HepG2 (cell line): ENCODE measurements around the gene MYO1C. TPM values are rescaled to one million over a fixed set of nuclear protein-coding genes. Genes with fewer than 3 reads are reported as not detected.

Source experiments
- CREM ChIP-seq, 2 experiments: sonication (generic) in 1 of 2; formaldehyde crosslinking in 1 of 2; IDR thresholded peaks; 2 replicates each; pipeline versions ENCODE4 v1.4.0 to v1.6.1; 2016 to 2020; ENCODE audit warnings: antibody characterized with exemption in 1 of 2, mild to moderate bottlenecking in 1 of 2, missing genetic modification reagents in 1 of 2
- DMAP1 ChIP-seq: IDR thresholded peaks from 2 replicates; pipeline ENCODE4 v1.6.1; 2016
- DR1 ChIP-seq: sonication (generic); formaldehyde crosslinking; IDR thresholded peaks from 2 replicates; pipeline ENCODE4 v1.8.0; 2021; ENCODE audit warnings: mild to moderate bottlenecking, missing genetic modification reagents, inconsistent platforms
- ETV6 ChIP-seq: sonication (generic); formaldehyde crosslinking; conservative IDR thresholded peaks from 2 replicates; pipeline ENCODE4 v1.4.0; 2020; ENCODE audit warnings: missing genetic modification reagents
- FOXP1 ChIP-seq, 2 experiments: fragments of 450-650 bp in 1 of 2; IDR thresholded peaks; 2 replicates each; pipeline ENCODE4 v1.6.1; 2017 to 2018; ENCODE audit warnings: antibody characterized with exemption in 1 of 2
- KAT8 ChIP-seq: IDR thresholded peaks from 2 replicates; pipeline ENCODE4 v1.6.1; 2016; ENCODE audit warnings: missing genetic modification reagents, missing compliant biosample characterization
- MAZ ChIP-seq, 2 experiments: sonication (generic) in 1 of 2; formaldehyde crosslinking in 1 of 2; IDR thresholded peaks; 2 replicates each; pipeline versions ENCODE4 v1.5.0 to v1.6.1; 2012 to 2020; ENCODE audit warnings: low read depth in 2 of 2, mild to moderate bottlenecking in 2 of 2, borderline replicate concordance in 1 of 2, improper control_type of control experiment in 1 of 2, low read length in 1 of 2, missing genetic modification reagents in 1 of 2, moderate library complexity in 1 of 2
- MXI1 ChIP-seq: IDR thresholded peaks from 3 replicates; pipeline ENCODE4 v1.6.1; 2012; ENCODE audit warnings: low read depth, low read length, inconsistent platforms, borderline replicate concordance
- PAF1 ChIP-seq: IDR thresholded peaks from 2 replicates; pipeline ENCODE4 v1.6.1; 2016; ENCODE audit warnings: missing genetic modification reagents, missing compliant biosample characterization
- PHB2 ChIP-seq: fragments of 450-650 bp; IDR thresholded peaks from 2 replicates; pipeline ENCODE4 v1.6.1; 2018; ENCODE audit not compliant: partially characterized antibody
- ZBTB7A ChIP-seq: sonication (generic); formaldehyde crosslinking; IDR thresholded peaks from 2 replicates; pipeline ENCODE4 v1.8.0; 2022; ENCODE audit warnings: mild to moderate bottlenecking, missing genetic modification reagents
- ZNF335 ChIP-seq: sonication (generic); formaldehyde crosslinking; IDR thresholded peaks from 2 replicates; pipeline ENCODE4 v1.4.0; 2020; ENCODE audit warnings: missing genetic modification reagents
- ZNF501 ChIP-seq: sonication (generic); formaldehyde crosslinking; IDR thresholded peaks from 2 replicates; pipeline ENCODE4 v1.5.1; 2020; ENCODE audit warnings: mild to moderate bottlenecking, moderate library complexity, missing genetic modification reagents
- ZNF589 ChIP-seq: sonication (generic); formaldehyde crosslinking; conservative IDR thresholded peaks from 2 replicates; pipeline ENCODE4 v1.8.0; 2022; ENCODE audit warnings: mild to moderate bottlenecking, moderate library complexity, missing genetic modification reagents
- ZNF7 ChIP-seq: IDR thresholded peaks from 2 replicates; pipeline ENCODE4 v1.6.1; 2016; ENCODE audit warnings: missing biosample characterization, missing genetic modification reagents
- ZNF768 ChIP-seq: sonication (generic); formaldehyde crosslinking; IDR thresholded peaks from 2 replicates; pipeline ENCODE4 v1.4.0; 2020; ENCODE audit warnings: missing genetic modification reagents
- polyA plus RNA-seq, 8 experiments: library from polyadenylated mRNA; depleted of rRNA in 3 of 8; stranded (reverse) in 7 of 8; unstranded in 1 of 8; fragments of >200 nt; fragmentation: Illumina TruSeq in 4 of 8; extraction: Trizol in 4 of 8; gene quantifications; 2 replicates each; pipeline versions ENCODE4 v1.2.1 to v1.2.3, GENCODE V29; 2011 to 2016; ENCODE audit warnings: low read depth in 4 of 8, missing spikeins in 1 of 8, mixed read lengths in 1 of 8; ENCODE audit not compliant: insufficient read depth in 1 of 8
- total RNA-seq, 5 experiments: library from RNA; depleted of rRNA; stranded (reverse); fragments of >200 nt; fragmentation: Illumina TruSeq; extraction: Trizol; gene quantifications; 2 replicates each; pipeline ENCODE4 v1.2.3, GENCODE V29; 2016; ENCODE audit warnings: low read depth in 1 of 5
- TF ChIP-seq, protein P1 (sequence below): sonication (generic); formaldehyde crosslinking; IDR thresholded peaks from 2 replicates; pipeline ENCODE4 v1.4.0; 2020; ENCODE audit warnings: mild to moderate bottlenecking, low read depth, missing genetic modification reagents
- TF ChIP-seq, protein P2 (sequence below): sonication (generic); formaldehyde crosslinking; IDR thresholded peaks from 2 replicates; pipeline ENCODE4 v1.4.0; 2020; ENCODE audit warnings: missing genetic modification reagents, borderline replicate concordance
- TF ChIP-seq, protein P3 (sequence below): sonication (generic); formaldehyde crosslinking; IDR thresholded peaks from 2 replicates; pipeline ENCODE4 v1.5.0; 2020; ENCODE audit warnings: missing genetic modification reagents
- TF ChIP-seq, protein P4 (sequence below): IDR thresholded peaks from 2 replicates; pipeline ENCODE4 v1.6.1; 2016; ENCODE audit warnings: low read depth

Gene MYO1C
- total and polyA plus RNA-seq, 2 of the 13 experiments (the other 11 are each of a cell fraction or from before 2014, with no cell fraction given), result 22.7 to 40.8 TPM

DNA sequence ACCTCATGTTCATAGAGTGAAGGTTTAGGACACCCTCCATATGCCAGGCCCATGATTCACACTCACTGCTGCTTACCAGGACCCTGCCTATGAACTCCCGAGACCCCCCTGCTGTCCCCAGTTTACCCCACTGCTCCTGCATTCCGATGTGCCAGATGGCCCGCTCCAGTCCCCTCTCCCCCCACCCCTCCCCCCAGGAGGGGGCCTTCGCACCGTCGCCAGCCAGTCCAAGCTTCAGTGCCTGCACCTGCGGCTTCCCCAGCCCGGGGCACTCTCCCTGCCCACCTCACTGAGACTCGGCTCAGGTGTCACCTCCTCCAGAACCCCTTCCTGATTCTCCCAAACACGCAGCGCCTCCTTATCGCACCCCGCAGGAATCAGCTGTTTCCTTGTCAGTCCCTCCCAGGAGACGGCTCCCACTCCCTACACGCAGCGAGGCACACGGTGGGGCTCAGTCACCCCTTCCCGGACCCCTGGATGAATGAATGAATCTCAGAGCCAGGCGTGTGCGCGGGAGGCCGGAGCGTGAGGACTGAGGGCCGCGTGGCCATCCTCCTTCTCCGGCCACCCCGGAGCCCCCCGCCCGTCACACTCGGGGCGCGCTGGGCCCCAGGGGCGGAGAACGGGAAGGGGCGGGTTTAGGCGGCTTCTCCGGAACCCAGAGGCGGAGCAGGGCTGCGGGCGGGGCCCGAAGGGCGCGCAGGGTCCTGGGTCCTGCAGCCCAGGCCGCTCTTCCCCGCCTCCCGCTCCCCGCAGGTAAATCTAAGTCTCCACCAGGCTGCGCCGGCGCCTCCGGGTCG, 1.6 kb downstream of the MYO1C start (continued):
- TF ChIP-seq DR1 (CRISPR knock-in tag) (peak; percentile 24; the same call in 1 of the 2 replicates), ZNF335 (no peak), KAT8 (CRISPR knock-in tag) (0 out of 2 replicates have a peak, but pooled peaks have one; percentile 18), ZNF501 (CRISPR knock-in tag) (peak; percentile 42; the same call in 1 of the 2 replicates), ZNF589 (CRISPR knock-in tag) (no peak), DMAP1 (peak; percentile 55; the same call in 1 of the 2 replicates), CREM (IDR thresholded peaks at IDR 0.05) (no peak), CREM (CRISPR knock-in tag; IDR thresholded peaks at IDR 0.05) (no peak), PAF1 (CRISPR knock-in tag) (no peak), ZBTB7A (0 out of 2 replicates have a peak, but pooled peaks have one; percentile 19), ZNF7 (CRISPR knock-in tag) (no peak), MXI1 (peak; percentile 1; the same call in 1 of the 3 replicates), MAZ (IDR thresholded peaks at IDR 0.05; ENCODE audit: borderline replicate concordance, low read depth, low read length) (0 out of 2 replicates have a peak, but pooled peaks have one; percentile 29), MAZ (CRISPR knock-in tag; IDR thresholded peaks at IDR 0.05; ENCODE audit: low read depth) (peak; percentile 75), FOXP1 (IDR thresholded peaks at IDR 0.05) (no peak), FOXP1 (CRISPR knock-in tag; IDR thresholded peaks at IDR 0.05) (no peak), ZNF768 (CRISPR knock-in tag) (no peak; the same call in 1 of the 2 replicates), PHB2 (no peak), ETV6 (CRISPR knock-in tag) (no peak)
- TF ChIP-seq, protein P1, sequence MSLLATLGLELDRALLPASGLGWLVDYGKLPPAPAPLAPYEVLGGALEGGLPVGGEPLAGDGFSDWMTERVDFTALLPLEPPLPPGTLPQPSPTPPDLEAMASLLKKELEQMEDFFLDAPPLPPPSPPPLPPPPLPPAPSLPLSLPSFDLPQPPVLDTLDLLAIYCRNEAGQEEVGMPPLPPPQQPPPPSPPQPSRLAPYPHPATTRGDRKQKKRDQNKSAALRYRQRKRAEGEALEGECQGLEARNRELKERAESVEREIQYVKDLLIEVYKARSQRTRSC, result no peak
- TF ChIP-seq, protein P2, sequence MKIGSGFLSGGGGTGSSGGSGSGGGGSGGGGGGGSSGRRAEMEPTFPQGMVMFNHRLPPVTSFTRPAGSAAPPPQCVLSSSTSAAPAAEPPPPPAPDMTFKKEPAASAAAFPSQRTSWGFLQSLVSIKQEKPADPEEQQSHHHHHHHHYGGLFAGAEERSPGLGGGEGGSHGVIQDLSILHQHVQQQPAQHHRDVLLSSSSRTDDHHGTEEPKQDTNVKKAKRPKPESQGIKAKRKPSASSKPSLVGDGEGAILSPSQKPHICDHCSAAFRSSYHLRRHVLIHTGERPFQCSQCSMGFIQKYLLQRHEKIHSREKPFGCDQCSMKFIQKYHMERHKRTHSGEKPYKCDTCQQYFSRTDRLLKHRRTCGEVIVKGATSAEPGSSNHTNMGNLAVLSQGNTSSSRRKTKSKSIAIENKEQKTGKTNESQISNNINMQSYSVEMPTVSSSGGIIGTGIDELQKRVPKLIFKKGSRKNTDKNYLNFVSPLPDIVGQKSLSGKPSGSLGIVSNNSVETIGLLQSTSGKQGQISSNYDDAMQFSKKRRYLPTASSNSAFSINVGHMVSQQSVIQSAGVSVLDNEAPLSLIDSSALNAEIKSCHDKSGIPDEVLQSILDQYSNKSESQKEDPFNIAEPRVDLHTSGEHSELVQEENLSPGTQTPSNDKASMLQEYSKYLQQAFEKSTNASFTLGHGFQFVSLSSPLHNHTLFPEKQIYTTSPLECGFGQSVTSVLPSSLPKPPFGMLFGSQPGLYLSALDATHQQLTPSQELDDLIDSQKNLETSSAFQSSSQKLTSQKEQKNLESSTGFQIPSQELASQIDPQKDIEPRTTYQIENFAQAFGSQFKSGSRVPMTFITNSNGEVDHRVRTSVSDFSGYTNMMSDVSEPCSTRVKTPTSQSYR (CRISPR knock-in tag), result no peak
- TF ChIP-seq, protein P3, sequence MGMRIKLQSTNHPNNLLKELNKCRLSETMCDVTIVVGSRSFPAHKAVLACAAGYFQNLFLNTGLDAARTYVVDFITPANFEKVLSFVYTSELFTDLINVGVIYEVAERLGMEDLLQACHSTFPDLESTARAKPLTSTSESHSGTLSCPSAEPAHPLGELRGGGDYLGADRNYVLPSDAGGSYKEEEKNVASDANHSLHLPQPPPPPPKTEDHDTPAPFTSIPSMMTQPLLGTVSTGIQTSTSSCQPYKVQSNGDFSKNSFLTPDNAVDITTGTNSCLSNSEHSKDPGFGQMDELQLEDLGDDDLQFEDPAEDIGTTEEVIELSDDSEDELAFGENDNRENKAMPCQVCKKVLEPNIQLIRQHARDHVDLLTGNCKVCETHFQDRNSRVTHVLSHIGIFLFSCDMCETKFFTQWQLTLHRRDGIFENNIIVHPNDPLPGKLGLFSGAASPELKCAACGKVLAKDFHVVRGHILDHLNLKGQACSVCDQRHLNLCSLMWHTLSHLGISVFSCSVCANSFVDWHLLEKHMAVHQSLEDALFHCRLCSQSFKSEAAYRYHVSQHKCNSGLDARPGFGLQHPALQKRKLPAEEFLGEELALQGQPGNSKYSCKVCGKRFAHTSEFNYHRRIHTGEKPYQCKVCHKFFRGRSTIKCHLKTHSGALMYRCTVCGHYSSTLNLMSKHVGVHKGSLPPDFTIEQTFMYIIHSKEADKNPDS, result no peak
- TF ChIP-seq, protein P4, sequence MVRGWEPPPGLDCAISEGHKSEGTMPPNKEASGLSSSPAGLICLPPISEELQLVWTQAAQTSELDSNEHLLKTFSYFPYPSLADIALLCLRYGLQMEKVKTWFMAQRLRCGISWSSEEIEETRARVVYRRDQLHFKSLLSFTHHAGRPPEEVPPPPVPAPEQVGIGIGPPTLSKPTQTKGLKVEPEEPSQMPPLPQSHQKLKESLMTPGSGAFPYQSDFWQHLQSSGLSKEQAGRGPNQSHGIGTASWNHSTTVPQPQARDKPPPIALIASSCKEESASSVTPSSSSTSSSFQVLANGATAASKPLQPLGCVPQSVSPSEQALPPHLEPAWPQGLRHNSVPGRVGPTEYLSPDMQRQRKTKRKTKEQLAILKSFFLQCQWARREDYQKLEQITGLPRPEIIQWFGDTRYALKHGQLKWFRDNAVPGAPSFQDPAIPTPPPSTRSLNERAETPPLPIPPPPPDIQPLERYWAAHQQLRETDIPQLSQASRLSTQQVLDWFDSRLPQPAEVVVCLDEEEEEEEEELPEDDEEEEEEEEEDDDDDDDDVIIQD (CRISPR knock-in tag), result no peak
